Activated CD8-positive, alpha-beta T cell treated with anti-CD3 and anti-CD28 coated beads for 36 hours (primary cell): ENCODE results near the gene MRPS21. TPM values are rescaled to one million over a fixed set of nuclear protein-coding genes. Genes with fewer than 3 reads are reported as not detected.

Experiments
- ATAC-seq: fragments of 200-7000 bp; cut with Tn5 transposase; one replicate; pipeline ENCODE4 v1.10.0; 2021; ENCODE audit warnings: mild to moderate bottlenecking, moderate library complexity
- CTCF ChIA-PET: fragments of 350-600 bp; sonication (Branson Sonifier 250); formaldehyde crosslinking; loops from one replicate; lab custom pipeline; 2021; ENCODE audit warnings: antibody characterized with exemption; lab: Charles Lee
- POLR2A ChIA-PET: fragments of 350-600 bp; sonication (Branson Sonifier 250); formaldehyde crosslinking; loops from one replicate; lab custom pipeline; 2021; ENCODE audit warnings: antibody characterized with exemption; lab: Charles Lee
- DNase-seq: peaks from one replicate; pipeline ENCODE4 v3.0.0-alpha.2; 2020
- H3K27ac Mint-ChIP-seq: one replicate; pipeline ENCODE4 v1.8.0; 2021; ENCODE audit warnings: mild to moderate bottlenecking, mixed read lengths
- H3K27me3 Mint-ChIP-seq: one replicate; pipeline ENCODE4 v1.8.0; 2021; ENCODE audit warnings: mixed read lengths
- H3K36me3 Mint-ChIP-seq: one replicate; pipeline ENCODE4 v1.8.0; 2021; ENCODE audit warnings: low read depth, mixed read lengths
- H3K4me1 Mint-ChIP-seq: one replicate; pipeline ENCODE4 v1.8.0; 2021; ENCODE audit warnings: low read depth, mixed read lengths
- H3K4me3 Mint-ChIP-seq: one replicate; pipeline ENCODE4 v1.8.0; 2021; ENCODE audit warnings: mild to moderate bottlenecking, moderate library complexity, mixed read lengths
- H3K9me3 Mint-ChIP-seq: one replicate; pipeline ENCODE4 v1.8.0; 2021; ENCODE audit warnings: mixed read lengths
- CTCF ChIP-seq: fragments of 200-600 bp; IDR thresholded peaks from one replicate; pipeline ENCODE4 v1.8.0; 2022; ENCODE audit warnings: antibody characterized with exemption, mild to moderate bottlenecking
- intact Hi-C: fragments of 100-400 bp; cut with micrococcal nuclease; formaldehyde crosslinking; loops from one replicate; pipeline ENCODE4 v1.10.0; 2022
- total RNA-seq, 2 experiments: library from RNA; stranded (reverse); gene quantifications; one replicate each; pipeline ENCODE4 v1.2.3, GENCODE V29; 2021

MRPS21 gene
- total RNA-seq, 2 experiments from 2014 or later, result 73.4 to 81.9 TPM

- CTCF ChIA-PET, result interaction anchor here (1.8 kb wide), 1 partner anchor 28 kb away, joined by 11 read pairs; no protein-coding TSS in a partner anchor
- peaks cover 2% of the 10 kb centered on the region for H3K36me3 Mint-ChIP-seq
- peaks cover 2% of the 10 kb centered on the region for H3K9me3 Mint-ChIP-seq
- no peak for DNase-seq
- H3K27ac Mint-ChIP-seq, result no peak overlapping the region
- no peak for TF ChIP-seq CTCF
- intact Hi-C loops, result no loop called here
- H3K4me3 Mint-ChIP-seq, result peak overlapping the region; percentile 80
- ATAC-seq, result no peak
- H3K4me1 Mint-ChIP-seq, result peaks cover 21% of the 10 kb centered on the region
- H3K27me3 Mint-ChIP-seq, result no peaks in the 10 kb centered on the region
- POLR2A ChIA-PET, result interaction anchor here (0.6 kb wide), 1 partner anchor 14 kb away, joined by 3 read pairs; no protein-coding TSS in a partner anchor
Observed at GRCh38 chr1:150283260-150283659, 10.4 kb upstream of the MRPS21 start.

- intact Hi-C loops, result no loop called here
- no peak for TF ChIP-seq CTCF
- peaks cover 4% of the 10 kb centered on the region for H3K4me1 Mint-ChIP-seq
- no peaks in the 10 kb centered on the region for H3K36me3 Mint-ChIP-seq
- CTCF ChIA-PET, result interaction anchor here (1.0 to 1.3 kb wide), 2 partner anchors 8 to 26 kb away, joined by 3 read pairs; no protein-coding TSS in a partner anchor
- H3K27me3 Mint-ChIP-seq, result no peaks in the 10 kb centered on the region
- no peaks in the 10 kb centered on the region for H3K9me3 Mint-ChIP-seq
- no peak overlapping the region for H3K4me3 Mint-ChIP-seq
- H3K27ac Mint-ChIP-seq, result no peak overlapping the region
- DNase-seq (no peak), ATAC-seq (no peak)
- POLR2A ChIA-PET, result interaction anchor here (0.6 to 1.6 kb wide), 2 partner anchors 15 to 33 kb away, joined by 4 read pairs; no protein-coding TSS in a partner anchor
Observed at GRCh38 chr1:150288382-150288781, 5.3 kb upstream of the MRPS21 start.

GRCh38 chr1:150288822-150289221, 4.8 kb upstream of the MRPS21 start:
- Mint-ChIP-seq H3K36me3 (no peaks in the 10 kb centered on the region), H3K27ac (no peak overlapping the region), H3K4me1 (peaks cover 4% of the 10 kb centered on the region), H3K4me3 (no peak overlapping the region), H3K9me3 (no peaks in the 10 kb centered on the region), H3K27me3 (no peaks in the 10 kb centered on the region)
- intact Hi-C loops, result no loop called here
- ChIA-PET CTCF (interaction anchor here (1.3 kb wide), 1 partner anchor 9 kb away, joined by 3 read pairs; no protein-coding TSS in a partner anchor), POLR2A (interaction anchor here (0.6 kb wide), 1 partner anchor 15 kb away, joined by 4 read pairs; no protein-coding TSS in a partner anchor)
- DNase-seq (no peak), ATAC-seq (no peak)
- no peak for TF ChIP-seq CTCF

GRCh38 chr1:150295476-150295875, 1.8 kb downstream of the MRPS21 start:
- no peak for ATAC-seq
- CTCF ChIA-PET, result interaction anchor here (3.1 kb wide), 1 partner anchor 39 kb away, joined by 15 read pairs; no protein-coding TSS in a partner anchor

More at GRCh38 chr1:150295476-150295875, 1.8 kb downstream of the MRPS21 start:
- intact Hi-C loops, result no loop called here
- Mint-ChIP-seq H3K27me3 (no peaks in the 10 kb centered on the region), H3K4me1 (peaks cover 36% of the 10 kb centered on the region), H3K4me3 (peak overlapping the region; percentile 33), H3K36me3 (peaks cover 41% of the 10 kb centered on the region), H3K9me3 (no peaks in the 10 kb centered on the region), H3K27ac (peak overlapping the region; percentile 3)
- POLR2A ChIA-PET, result interaction anchor here (1.3 to 1.4 kb wide), 2 partner anchors 43 to 409 kb away, joined by 3 to 4 read pairs; a partner anchor contains a TSS
- no peak for TF ChIP-seq CTCF
- DNase-seq, result no peak
